Liver (tissue), 9 donors: ENCODE measurements around the gene CPSF3. TPM values are rescaled to one million over a fixed set of nuclear protein-coding genes. Genes with fewer than 3 reads are reported as not detected.
"Not testable (repeated sequence)": the region's sequence is repeated elsewhere in the genome, so short reads cannot be mapped to it uniquely, and the experiment has no call there.

Experiments used
- DNase-seq: peaks from one replicate; pipeline ENCODE4 v3.0.0-alpha.2; 2017; ENCODE audit warnings: low spot score
- H3K27ac ChIP-seq, 2 donors: one replicate each; pipeline ENCODE4 v1.7.0; 2013; ENCODE audit warnings: inconsistent platforms in 2 of 2, low read length in 2 of 2, control low read depth in 1 of 2, low read depth in 1 of 2, mild to moderate bottlenecking in 1 of 2
- H3K27me3 ChIP-seq, 4 donors: one replicate each; pipeline versions ENCODE4 v1.6.1 to v1.7.0; 2013; ENCODE audit warnings: low read length in 3 of 4, inconsistent platforms in 1 of 4, mild to moderate bottlenecking in 1 of 4, moderate library complexity in 1 of 4; ENCODE audit not compliant: control insufficient read depth in 4 of 4, insufficient read depth in 4 of 4
- H3K36me3 ChIP-seq, 4 donors: one replicate each; pipeline versions ENCODE4 v1.6.1 to v1.7.0; 2013; ENCODE audit warnings: low read length in 3 of 4, mild to moderate bottlenecking in 3 of 4, low read depth in 1 of 4, moderate library complexity in 1 of 4; ENCODE audit not compliant: control insufficient read depth in 4 of 4, insufficient read depth in 3 of 4
- H3K4me1 ChIP-seq, 4 donors: one replicate each; pipeline versions ENCODE4 v1.6.1 to v1.7.0; 2013; ENCODE audit warnings: low read length in 3 of 4, mild to moderate bottlenecking in 3 of 4, moderate library complexity in 1 of 4; ENCODE audit not compliant: control insufficient read depth in 4 of 4, insufficient read depth in 4 of 4
- H3K4me3 ChIP-seq, 3 donors: one replicate each; pipeline versions ENCODE4 v1.6.1 to v1.7.0; 2013; ENCODE audit warnings: low read length in 3 of 3, control low read depth in 1 of 3, low read depth in 1 of 3, mild to moderate bottlenecking in 1 of 3
- H3K9ac ChIP-seq, 2 donors: one replicate each; pipeline ENCODE4 v1.7.0; 2013; ENCODE audit warnings: low read length in 2 of 2, mild to moderate bottlenecking in 2 of 2, moderate library complexity in 2 of 2, control low read depth in 1 of 2, low read depth in 1 of 2
- H3K9me3 ChIP-seq, 4 donors: one replicate each; pipeline versions ENCODE4 v1.6.1 to v1.7.0; 2013; ENCODE audit warnings: low read length in 3 of 4; ENCODE audit not compliant: control insufficient read depth in 4 of 4
- EGR1 ChIP-seq, 2 donors: IDR thresholded peaks; 2 replicates each; pipeline ENCODE4 v1.6.1; 2016 to 2018; ENCODE audit warnings: antibody characterized with exemption in 2 of 2, low read depth in 2 of 2
- FOXA2 ChIP-seq: IDR thresholded peaks from 2 replicates; pipeline ENCODE4 v1.6.1; 2016; ENCODE audit warnings: antibody characterized with exemption
- GABPA ChIP-seq, 2 donors: IDR thresholded peaks in 1 of 2; conservative IDR thresholded peaks in 1 of 2; 2 replicates each; pipeline ENCODE4 v1.6.1; 2016; ENCODE audit warnings: antibody characterized with exemption in 2 of 2, mild to moderate bottlenecking in 1 of 2, moderate library complexity in 1 of 2
- HNF4A ChIP-seq, 2 donors: conservative IDR thresholded peaks; 2 replicates each; pipeline ENCODE4 v1.6.1; 2016; ENCODE audit warnings: antibody characterized with exemption in 2 of 2, mild to moderate bottlenecking in 2 of 2
- HNF4G ChIP-seq: IDR thresholded peaks from 2 replicates; pipeline ENCODE4 v1.6.1; 2016; ENCODE audit warnings: antibody characterized with exemption
- JUND ChIP-seq, 2 donors: IDR thresholded peaks; 2 replicates each; pipeline ENCODE4 v1.6.1; 2016; ENCODE audit warnings: antibody characterized with exemption in 2 of 2
- NR2F2 ChIP-seq: IDR thresholded peaks from 2 replicates; pipeline ENCODE4 v1.6.1; 2016; ENCODE audit warnings: antibody characterized with exemption
- RAD21 ChIP-seq, 2 donors: IDR thresholded peaks; 2 replicates each; pipeline ENCODE4 v1.6.1; 2016; ENCODE audit warnings: antibody characterized with exemption in 2 of 2, mild to moderate bottlenecking in 2 of 2
- SP1 ChIP-seq: IDR thresholded peaks from 2 replicates; pipeline ENCODE4 v1.6.1; 2018; ENCODE audit warnings: antibody characterized with exemption, mild to moderate bottlenecking
- YY1 ChIP-seq: IDR thresholded peaks from 2 replicates; pipeline ENCODE4 v1.6.1; 2016; ENCODE audit warnings: antibody characterized with exemption, mild to moderate bottlenecking
- WGBS: extraction: QIAGEN DNeasy Blood & Tissue Kit; methylation state at CpG from one replicate; pipeline ENCODE4 v1.1.7; 2013; 5-methylcytosine and 5-hydroxymethylcytosine counted together
- polyA plus RNA-seq, 2 donors: library from polyadenylated mRNA; stranded (reverse) in 1 of 2; unstranded in 1 of 2; fragments of 200-250 nt in 1 of 2; fragments of >200 nt in 1 of 2; fragmentation: Nextera tagmentation in 1 of 2; extraction: Ambion mirVana in 1 of 2; gene quantifications; one replicate each; pipeline versions ENCODE4 v1.2.1 to v1.2.3, GENCODE V29; 2013 to 2015
- total RNA-seq, 2 donors: library from RNA; depleted of rRNA; stranded (reverse); fragments of >200 nt; gene quantifications; one replicate each; pipeline ENCODE4 v1.2.3, GENCODE V29; 2014
- TF ChIP-seq, protein P1 (sequence below): IDR thresholded peaks from 2 replicates; pipeline ENCODE4 v1.6.1; 2016; ENCODE audit warnings: antibody characterized with exemption, mild to moderate bottlenecking
- TF ChIP-seq, protein P2 (sequence below): IDR thresholded peaks from 2 replicates; pipeline ENCODE4 v1.6.1; 2016; ENCODE audit warnings: antibody characterized with exemption
- donor health status: healthy.
- donor health status: healthy.
- donor health status: healthy.
- donor health status: healthy.
- donor health status: healthy.

Gene CPSF3
- total and polyA plus RNA-seq, 4 donors = 8.7 to 32.2 (median 16.9) TPM

DNA sequence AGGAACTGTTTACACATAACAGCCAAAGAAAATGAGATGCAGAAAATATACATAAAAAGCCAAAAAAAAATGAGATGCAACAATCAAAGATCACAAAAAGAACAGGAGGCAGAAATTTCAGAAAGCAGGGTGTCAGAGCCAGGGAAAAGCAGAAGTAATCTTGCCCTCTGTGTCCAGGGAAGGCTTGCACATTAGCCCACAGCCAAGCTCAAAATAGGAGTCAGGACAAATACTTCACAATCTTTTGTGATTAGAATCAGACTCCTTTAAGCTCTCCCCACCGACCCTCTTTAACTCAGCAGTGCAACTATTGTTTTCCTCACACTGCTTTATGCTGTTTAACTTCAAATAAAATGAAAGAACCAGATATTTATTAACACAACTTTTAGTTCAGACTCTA is 85.5 kb downstream of the CPSF3 start:
- no peaks in the 10 kb centered on the region for H3K9me3 ChIP-seq
- WGBS = 41% methylated on average over 1 of the region's 1 CpG
- H3K27ac ChIP-seq = no peak overlapping the region
- peaks cover 3 to 24% (median 15%) of the 10 kb centered on the region in 4 donors for H3K36me3 ChIP-seq
- TF ChIP-seq HNF4G = no peak
- TF ChIP-seq EGR1 (IDR thresholded peaks at IDR 0.05; ENCODE audit: low read depth in 2 of 2) = no peak
- no peak for TF ChIP-seq GABPA (IDR thresholded peaks at IDR 0.05 in 1 of 2, conservative IDR thresholded peaks at IDR 0.05 in 1 of 2)
- TF ChIP-seq HNF4A (conservative IDR thresholded peaks at IDR 0.05) = no peak
- no peak for TF ChIP-seq RAD21 (IDR thresholded peaks at IDR 0.05)
- TF ChIP-seq, protein P1, sequence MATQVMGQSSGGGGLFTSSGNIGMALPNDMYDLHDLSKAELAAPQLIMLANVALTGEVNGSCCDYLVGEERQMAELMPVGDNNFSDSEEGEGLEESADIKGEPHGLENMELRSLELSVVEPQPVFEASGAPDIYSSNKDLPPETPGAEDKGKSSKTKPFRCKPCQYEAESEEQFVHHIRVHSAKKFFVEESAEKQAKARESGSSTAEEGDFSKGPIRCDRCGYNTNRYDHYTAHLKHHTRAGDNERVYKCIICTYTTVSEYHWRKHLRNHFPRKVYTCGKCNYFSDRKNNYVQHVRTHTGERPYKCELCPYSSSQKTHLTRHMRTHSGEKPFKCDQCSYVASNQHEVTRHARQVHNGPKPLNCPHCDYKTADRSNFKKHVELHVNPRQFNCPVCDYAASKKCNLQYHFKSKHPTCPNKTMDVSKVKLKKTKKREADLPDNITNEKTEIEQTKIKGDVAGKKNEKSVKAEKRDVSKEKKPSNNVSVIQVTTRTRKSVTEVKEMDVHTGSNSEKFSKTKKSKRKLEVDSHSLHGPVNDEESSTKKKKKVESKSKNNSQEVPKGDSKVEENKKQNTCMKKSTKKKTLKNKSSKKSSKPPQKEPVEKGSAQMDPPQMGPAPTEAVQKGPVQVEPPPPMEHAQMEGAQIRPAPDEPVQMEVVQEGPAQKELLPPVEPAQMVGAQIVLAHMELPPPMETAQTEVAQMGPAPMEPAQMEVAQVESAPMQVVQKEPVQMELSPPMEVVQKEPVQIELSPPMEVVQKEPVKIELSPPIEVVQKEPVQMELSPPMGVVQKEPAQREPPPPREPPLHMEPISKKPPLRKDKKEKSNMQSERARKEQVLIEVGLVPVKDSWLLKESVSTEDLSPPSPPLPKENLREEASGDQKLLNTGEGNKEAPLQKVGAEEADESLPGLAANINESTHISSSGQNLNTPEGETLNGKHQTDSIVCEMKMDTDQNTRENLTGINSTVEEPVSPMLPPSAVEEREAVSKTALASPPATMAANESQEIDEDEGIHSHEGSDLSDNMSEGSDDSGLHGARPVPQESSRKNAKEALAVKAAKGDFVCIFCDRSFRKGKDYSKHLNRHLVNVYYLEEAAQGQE = no peak
- TF ChIP-seq JUND (IDR thresholded peaks at IDR 0.05) = no peak
- TF ChIP-seq FOXA2 = no peak
- TF ChIP-seq YY1 = no peak
- TF ChIP-seq SP1 = no peak
- no peak for TF ChIP-seq NR2F2
- H3K27me3 ChIP-seq = no peaks in the 10 kb centered on the region
- no peak for DNase-seq
- no peak overlapping the region for H3K9ac ChIP-seq
- H3K4me1 ChIP-seq = no peaks in the 10 kb centered on the region
- no peak overlapping the region for H3K4me3 ChIP-seq

DNA sequence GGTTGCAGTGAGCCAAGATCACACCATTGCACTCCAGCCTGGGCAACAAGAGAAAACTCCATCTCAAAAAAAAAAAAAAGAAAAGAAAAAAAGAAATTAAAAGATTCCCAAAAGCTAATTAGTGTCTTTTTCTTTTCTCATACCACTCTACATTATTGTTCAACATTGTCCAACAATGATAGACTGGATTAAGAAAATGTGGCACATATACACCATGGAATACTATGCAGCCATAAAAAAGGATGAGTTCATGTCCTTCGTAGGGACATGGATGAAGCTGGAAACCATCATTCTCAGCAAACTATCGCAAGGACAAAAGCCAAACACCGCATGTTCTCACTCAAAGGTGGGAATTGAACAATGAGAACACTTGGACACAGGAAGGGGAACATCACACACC is 90.5 kb downstream of the CPSF3 start:
- not testable (repeated sequence) for DNase-seq, H3K9me3 ChIP-seq, H3K4me3 ChIP-seq, H3K9ac ChIP-seq, H3K27ac ChIP-seq, H3K27me3 ChIP-seq, H3K4me1 ChIP-seq
- H3K36me3 ChIP-seq = peaks cover 0 to 26% (median 15%) of the 10 kb centered on the region in 4 donors
- over 99% methylated on average over 3 of the region's 3 CpGs for WGBS

DNA sequence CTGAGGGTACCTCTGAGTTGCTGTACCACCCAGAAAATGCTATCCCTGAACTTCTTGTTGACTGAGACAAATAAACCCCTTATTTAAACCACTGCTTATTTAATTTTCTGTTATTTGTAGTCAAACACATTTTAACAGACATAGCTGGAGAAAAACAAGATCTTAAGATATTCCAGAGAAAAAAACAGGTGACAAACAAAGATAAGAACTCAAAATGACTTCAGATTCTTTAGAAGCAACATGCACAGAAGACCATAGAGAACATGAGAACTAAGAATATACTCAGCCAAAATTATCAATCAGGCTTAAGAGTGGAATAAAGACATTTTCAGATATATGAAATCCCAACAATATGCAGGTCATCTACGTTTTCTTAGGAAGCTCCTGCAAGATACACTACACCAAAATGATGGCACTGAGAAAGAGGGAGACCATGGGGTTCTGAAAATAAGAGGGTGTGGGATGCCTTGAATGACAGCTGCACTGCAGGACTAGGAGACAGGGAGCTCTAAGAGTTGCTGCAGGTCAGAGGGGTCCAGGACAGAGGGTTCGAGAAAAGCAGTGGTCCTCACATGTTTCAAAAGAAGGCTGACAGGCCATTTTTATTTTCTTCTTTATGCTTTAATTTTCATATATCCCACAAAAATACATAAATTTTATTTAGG is 93.8 kb downstream of the CPSF3 start:
- WGBS = 97% methylated on average over 2 of the region's 2 CpGs
- no peak overlapping the region for H3K9ac ChIP-seq
- H3K4me1 ChIP-seq = no peaks in the 10 kb centered on the region
- no peaks in the 10 kb centered on the region for H3K9me3 ChIP-seq
- H3K4me3 ChIP-seq = no peak overlapping the region
- H3K36me3 ChIP-seq = peaks cover 2 to 35% (median 21%) of the 10 kb centered on the region in 4 donors
- H3K27ac ChIP-seq = no peak overlapping the region
- H3K27me3 ChIP-seq = no peaks in the 10 kb centered on the region
- no peak for DNase-seq
- TF ChIP-seq, protein P2, sequence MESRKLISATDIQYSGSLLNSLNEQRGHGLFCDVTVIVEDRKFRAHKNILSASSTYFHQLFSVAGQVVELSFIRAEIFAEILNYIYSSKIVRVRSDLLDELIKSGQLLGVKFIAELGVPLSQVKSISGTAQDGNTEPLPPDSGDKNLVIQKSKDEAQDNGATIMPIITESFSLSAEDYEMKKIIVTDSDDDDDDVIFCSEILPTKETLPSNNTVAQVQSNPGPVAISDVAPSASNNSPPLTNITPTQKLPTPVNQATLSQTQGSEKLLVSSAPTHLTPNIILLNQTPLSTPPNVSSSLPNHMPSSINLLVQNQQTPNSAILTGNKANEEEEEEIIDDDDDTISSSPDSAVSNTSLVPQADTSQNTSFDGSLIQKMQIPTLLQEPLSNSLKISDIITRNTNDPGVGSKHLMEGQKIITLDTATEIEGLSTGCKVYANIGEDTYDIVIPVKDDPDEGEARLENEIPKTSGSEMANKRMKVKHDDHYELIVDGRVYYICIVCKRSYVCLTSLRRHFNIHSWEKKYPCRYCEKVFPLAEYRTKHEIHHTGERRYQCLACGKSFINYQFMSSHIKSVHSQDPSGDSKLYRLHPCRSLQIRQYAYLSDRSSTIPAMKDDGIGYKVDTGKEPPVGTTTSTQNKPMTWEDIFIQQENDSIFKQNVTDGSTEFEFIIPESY = no peak
